Stimulated activated CD4-positive, alpha-beta T cell treated with anti-CD3 and anti-CD28 coated beads, Interleukin-1b, Interleukin-23, amount 100 ng/mL, for 1 hour (primary cell): ENCODE measurements around the gene THOP1.

Experiments
- DNase-seq, 2 donors: peaks; one replicate each; pipeline ENCODE4 v3.0.0-alpha.2; 2020; ENCODE audit warnings: low read depth in 2 of 2

THOP1 gene

DNA sequence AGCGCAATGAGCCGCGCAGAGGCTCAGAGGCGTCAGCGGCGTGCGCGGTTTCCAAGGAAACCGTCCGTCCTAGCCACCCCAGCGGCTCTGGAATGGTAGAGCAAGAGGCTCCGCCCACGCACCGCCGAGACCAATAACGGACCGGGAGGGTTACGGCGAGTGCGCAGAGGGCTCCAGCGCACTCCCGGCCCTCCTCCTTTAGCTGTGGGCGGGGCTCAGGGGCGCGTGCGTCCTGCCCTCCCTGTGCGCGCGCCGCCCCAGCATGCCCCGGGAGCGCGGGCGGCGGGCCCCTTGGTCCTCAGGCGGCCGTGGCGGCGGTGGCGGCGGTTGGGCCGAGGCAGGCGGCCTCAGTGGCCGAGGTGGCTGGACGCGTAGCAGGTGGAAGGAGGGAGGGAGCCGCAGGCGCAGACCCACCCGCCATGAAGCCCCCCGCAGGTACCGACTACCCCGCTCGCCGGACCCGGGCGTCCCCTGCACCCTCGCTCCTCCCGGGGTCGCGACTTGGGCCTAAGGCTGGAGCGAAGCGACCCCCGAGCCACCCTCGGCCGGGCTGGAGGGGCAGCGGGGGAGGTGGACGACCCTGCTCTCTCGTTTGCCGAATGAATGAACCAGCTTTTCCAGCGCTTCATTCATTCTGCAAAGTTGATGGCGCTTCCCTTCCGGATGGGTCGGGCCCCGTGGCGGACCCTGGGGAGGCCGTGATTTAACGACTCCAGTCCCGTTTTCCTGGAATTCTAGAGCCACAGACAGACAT lies at the start of gene THOP1:
TSS of gene THOP1 (plus strand) at position 260 of the 754 bp plus-strand sequence. CDS start at position 420, 160 bp downstream.
- DNase-seq = peak; percentile 97 to 98

DNA sequence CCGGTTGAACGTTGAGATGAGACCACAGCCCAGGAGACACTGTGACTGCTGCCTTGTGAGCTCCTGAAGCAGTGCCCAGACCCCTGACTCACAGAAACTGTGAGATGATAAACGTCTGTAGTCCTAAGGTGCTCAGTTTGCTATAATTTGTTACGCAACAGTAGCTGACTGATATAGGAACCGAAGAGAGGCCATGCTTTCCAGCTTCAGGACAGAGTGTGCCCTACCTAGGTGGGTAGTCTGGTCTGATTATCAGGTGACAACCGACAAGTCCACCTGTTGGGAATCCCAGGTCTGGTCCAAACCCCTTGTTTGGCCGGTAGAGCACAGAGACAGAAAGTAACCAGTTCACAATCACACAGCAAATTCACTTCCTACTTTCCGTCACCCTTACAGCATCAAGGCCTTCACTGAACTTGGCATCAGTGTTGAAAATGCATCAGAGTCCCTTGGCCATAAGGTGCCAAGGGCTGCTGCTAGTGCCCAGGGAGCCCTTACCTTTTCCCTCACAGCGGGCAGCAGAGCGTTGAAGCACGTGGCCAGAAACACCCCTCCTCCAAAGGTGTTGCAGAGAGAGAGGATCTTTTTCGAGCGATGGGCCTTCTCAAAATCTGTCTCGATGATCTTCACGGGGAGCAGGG lies 48.6 kb upstream of the THOP1 start:
- DNase-seq = no peak

DNA sequence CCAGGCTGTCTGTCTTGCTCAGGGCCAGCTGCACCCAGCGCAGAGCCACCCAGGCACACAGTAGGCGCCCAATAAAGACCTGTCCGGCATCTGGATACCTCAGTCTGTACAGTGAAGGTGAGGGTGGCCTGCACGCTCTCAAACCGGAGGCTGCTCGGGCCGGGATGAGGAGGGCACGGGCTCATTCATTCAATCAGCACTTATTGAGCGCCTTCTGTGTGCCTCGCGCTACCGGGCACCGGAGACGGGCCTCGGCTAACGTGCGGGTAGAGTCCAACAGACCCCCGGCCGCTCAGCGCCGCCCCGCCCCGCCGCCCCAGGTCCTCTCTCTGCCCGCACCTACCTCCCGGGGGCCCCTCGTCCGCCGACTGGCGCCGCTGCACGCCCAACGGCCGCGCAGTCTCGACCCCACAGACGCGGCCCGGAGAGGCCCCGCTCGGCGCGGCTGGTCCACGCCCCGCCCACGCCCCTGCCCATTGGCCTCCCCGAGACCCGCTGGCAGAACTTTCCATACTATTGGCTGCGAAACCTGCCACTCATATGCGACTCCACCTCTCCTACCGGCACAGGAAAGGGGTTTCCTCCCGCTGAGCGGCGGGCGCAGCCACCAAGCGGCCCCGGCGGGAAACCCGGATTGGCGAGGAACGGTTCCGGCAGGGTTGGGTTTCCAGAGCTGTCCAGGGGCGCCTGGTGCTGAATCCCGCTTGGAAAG lies 45.5 kb upstream of the THOP1 start, which contains the start of gene SLC39A3:
TSS of gene SLC39A3 (minus strand) at position 416 of the 712 bp plus-strand sequence. CDS start 2,760 bp downstream, outside the sequence.
- DNase-seq = peak; percentile 99

DNA sequence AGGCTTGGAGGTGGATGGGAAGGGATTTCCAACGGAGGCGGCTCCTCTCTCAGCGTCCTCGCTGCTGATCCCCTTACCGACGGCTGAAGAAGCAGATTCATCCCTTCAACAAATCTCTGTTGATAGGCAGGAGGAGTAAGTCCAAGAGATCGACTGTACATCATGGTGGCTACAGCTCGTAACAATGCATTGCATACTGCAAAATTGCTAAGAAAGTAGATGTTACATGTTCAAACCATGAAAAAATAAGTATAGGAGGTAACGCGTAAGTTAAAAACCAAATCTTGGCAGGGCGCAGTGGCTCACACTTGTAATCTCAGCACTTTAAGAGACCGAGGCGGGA lies 45.0 kb upstream of the THOP1 start:
- no peak for DNase-seq

DNA sequence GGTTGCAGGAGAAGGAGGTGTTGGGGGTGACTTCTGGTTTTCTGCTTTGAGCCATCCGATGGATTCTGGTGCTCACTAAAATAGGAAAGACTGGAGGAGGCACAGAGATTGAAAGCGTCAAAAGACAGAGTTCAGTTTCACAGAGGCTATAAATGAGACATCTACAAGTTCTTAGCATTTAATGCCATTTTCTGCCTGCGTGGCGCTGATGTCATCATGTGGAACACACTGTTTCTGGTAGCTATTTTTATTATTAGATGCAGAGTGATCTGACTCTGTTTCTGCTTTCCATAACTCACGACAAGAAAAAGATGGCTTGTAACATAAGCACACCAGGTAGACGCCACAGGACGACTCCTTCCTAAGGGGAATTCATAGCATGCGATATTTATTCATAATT lies 42.2 kb upstream of the THOP1 start:
- no peak for DNase-seq

DNA sequence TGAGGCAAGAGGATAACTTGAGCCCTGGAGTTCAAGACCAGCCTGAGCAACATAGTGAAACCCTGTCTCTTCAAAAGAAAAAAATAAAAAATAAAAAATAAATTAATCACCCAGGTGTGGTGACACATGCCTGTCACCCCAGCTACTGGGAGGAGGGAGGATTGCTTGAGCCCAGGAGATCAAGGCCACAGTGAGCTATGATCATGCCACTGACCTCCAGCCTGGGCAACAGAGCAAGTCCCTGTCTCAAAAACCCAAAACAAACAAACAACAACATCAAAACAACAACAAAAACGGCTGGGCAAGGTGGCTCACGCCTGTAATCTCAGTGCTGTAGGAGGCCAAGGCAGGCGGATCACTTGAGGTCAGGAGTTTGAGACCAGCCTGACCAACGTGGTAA lies 41.2 kb upstream of the THOP1 start:
- DNase-seq = no peak

DNA sequence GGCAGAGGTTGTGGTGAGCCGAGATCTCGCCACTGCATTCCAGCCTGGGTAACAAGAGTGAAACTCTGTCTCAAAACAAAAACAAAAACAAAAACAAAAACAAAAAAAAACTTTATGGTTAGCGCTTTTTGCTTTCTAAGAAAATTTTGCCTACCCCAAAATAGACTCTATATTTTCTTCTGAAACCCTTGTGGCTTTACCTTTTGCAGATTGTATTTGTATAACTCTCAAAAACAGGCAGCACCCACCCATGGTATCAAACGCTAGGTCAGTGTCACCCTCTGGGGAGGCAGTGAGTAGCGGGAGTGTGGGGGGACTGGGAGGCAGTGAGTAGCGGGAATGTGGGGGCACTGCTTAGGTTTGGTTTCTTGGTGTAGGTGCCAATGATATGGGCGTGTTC lies 38.0 kb upstream of the THOP1 start:
- no peak for DNase-seq

DNA sequence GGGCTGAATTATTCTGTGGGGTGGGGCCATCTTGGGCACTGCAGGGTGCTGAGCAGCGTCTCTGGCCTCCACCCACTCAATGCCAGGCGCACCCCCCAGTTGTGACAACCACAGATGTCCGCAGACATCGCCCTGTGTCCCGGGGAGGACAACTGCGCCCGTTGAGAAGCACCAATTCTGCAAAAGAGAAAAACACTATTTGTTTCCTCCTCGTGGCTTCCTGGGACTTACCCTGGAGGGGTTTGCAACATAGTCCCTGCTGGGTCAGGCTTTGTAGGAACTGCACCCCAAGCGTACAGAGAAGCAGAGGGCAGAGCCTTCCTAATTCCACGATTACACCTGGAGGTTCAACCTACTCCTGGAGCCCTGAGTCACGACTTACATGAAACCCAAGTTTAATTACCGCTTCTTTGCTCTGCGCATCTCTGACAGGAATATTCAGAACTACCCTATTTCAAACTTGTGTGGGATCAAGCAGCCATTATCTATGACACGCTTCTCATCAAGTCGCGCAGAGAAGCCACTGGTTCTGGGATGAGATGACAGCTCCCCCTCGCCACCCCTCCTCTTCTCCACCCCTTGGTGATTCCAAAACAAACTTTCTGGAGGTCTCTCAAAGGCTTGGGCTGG lies 34.4 kb upstream of the THOP1 start:
- no peak for DNase-seq

DNA sequence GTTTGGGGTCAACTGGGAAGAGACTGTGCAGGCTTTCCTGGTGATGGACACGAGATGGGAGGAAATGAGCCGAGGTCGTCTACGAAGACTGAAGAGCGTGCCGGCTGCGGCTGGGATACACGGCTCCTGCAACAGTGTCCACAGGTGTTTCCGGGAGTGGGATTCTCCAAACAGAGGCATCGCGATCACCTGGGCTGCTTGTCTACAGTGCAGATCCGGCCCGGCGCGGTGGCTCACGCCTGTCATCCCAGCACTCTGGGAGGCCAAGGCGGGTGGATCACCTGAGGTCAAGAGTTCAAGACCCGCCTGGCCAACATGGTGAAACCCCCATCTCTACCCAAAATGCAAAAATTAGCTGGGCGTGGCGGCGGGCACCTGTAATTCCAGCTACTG lies 33.9 kb upstream of the THOP1 start:
- no peak for DNase-seq

DNA sequence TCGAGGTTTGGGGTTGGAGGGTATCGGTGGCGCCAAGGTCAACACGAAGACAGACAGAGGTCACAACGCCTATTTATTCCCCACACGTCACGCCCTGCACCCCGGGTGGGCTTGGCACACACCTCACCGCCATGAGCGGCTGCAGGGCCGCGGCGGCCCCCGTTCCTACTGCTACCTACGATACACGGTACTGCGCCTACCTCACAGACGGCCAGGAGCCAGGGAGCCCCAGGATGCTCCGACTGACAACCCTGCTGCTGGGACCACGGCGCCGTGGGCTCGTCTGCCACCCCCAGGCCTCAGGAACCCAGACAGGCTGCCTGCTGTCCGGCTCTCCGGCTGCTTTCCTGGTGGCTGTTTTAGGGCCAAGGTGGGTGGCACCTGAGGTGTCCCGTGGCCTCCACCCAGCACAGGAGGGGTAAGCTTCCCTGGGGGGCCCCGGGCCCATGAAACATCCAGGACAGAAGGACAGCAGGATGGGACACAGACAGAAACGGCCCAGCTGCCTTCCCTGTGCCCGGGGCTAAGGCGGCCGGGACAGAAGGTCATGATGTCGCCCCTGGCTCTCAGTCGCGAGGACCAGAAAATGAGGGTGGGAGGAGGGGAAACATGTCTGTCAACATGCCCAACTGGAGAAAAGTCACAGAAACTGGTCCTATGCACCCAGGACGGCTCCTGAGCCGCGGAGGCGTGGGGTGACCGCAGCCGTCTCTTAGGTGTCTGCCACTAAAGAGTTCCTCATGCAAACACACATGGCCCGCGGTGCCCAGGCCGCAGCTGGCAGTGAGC lies 30.4 kb upstream of the THOP1 start:
- no peak for DNase-seq

DNA sequence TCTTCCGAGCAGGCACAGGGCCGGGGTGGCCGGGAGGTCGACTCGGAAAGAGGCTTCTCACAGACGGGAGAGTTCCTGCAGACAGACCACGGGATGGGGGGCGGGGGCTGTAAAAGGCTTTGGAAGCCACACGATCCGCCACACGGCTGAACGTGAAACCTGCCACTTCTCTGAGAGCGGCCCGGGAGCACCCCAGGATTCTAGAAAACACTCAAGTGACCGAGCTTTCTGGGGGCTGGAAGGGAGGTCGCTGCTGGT lies 29.9 kb upstream of the THOP1 start:
- DNase-seq = no peak

DNA sequence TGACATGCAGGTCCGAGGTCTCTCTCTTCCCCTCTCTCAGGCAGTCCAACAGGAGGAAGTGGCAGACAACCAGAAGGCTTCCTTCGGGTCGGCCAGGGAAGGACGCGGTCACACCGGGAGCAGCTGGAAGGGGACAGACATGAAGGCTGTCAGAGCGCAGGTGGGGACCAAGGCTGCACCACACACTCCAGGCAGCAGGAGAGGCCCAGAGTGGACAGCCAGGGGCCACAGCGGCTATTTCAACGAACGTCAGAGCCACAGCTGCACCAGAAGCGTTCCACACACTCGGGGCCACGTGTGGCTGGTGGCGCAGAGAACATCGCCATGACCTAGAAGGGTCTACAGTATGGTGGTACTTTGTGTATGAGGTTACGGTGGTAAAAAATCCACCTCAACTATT lies 29.5 kb upstream of the THOP1 start:
- no peak for DNase-seq

DNA sequence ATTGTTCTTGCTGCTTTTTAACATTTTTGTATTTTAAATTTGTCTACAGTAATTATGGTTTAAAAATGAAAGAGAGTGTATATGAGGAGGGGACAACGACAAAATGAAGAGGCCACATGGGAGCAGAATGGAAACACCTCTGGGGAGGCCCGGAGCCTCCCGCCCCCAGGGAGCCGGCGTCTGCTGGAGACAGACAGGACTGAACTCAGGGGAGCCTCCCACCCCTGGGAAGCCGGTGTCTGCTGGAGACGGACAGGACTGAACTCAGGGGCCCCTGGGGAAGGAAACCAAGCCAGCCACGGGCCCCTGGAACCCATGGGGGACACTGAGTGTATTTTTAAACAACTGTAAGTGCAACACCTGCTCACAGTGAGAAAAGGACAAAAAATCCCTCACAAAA lies 28.8 kb upstream of the THOP1 start:
- DNase-seq = no peak

DNA sequence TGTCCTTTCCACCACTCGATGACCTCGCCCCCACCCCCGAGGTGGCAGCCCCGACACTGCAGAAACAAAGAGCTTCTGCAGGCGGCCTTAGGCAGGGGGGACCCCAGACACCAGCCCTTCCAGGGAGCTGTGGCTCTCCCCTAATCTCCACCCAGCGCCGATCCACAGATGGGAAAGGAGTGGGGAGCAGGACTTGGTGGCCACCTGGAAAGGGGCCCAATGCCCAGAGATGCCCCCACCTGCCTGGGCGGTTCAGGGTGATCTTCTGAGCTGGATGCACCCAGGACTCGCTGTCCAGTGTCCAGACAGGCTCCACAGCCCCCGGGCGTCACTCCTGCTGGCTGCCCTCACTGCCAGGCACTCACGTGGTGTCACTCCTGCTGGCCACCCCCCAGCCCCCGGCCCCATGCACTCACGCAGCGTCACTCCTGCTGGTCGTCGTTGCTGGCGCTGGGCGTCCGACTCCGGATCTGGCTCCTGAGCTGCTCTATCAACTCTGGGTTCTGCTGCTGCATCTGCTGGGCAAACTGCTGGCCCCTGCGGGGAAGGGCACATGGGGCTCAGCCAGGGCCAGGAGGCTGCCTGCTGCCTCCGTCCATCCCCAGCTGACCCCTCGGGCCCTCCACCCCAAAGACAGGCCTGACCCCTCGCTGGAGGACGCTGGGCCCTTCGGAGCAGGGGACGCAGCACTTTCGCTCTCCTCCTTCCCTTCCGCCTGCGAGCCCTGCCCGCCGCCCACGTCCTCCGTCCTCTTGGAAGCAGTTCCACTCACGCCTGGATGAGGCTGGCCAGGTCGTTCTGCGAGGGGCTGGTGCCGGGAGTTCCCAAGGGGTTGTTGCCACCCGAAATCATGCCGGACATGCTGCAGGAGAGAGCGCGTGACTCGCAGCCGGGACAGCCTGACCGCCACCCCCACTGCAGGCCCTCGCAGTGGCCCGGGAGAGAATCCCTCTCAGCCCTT lies 28.1 kb upstream of the THOP1 start:
- DNase-seq = no peak

DNA sequence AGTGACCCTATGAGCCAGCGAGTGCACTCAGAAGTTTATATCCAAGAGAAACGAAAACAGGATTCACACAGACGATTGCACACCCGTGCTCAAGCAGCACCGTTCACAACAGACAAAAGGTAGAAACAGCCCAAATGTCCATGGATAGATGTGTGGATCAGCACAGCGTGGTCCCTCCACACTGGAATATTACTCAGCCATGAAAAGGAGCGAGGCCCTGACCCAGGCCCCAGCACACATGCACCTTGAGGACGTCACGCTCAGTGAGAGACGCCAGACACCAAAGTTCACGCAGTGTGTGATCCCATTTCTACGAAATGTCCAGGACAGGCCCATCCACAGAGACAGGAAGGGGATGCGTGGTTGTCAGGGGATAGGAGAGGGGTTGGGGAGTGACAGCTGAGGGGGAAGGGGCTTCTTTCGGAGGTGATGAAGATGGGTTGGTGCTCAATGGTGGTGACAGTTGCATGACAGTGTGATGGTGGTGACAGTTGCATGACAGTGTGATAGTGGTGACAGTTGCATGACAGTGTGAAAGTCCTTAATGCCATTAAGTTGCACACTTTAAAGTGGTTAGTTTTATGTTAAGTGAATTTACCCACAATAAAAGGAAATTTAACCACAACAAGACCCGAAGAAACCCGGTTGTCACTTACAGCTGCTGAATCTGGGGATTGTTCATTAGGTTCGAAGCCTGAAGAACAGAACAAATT lies 26.5 kb upstream of the THOP1 start:
- no peak for DNase-seq

DNA sequence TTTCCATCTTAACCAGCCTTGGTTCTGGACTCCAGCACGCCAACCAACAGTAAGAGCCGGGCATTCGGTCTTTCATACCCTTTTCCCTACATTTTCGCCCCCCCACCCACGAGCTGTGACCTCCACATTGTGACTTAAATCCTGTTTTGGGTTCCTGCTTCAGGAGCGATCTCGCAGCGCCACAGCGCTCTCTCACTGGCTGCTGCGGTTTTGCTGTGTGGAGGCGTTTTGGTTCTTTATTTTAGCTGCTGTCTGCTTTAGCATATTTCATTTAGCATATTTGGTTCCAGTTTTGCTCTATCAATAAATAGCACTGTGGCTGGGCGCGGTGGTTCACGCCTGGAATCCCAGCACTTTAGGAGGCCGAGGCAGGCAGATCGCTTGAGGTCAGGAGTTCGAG lies 25.9 kb upstream of the THOP1 start:
- no peak for DNase-seq

DNA sequence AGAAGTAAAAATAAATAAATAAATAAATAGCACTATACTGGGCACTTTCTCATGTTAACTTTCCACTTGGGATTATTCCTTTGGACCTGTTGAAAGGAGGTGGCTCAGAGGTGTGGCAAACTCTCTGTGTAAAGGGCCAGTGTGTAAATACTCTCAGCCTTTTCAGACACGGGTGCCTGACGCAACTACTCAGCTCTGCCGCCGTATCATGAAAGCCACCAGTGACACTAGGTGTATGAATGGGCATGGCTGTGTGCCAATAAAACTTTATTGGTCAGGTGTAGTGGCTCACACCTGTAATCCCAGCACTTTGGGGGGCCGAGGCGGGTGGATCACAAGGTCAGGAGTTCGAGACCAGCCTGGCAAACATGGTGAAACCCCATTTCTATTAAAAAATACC lies 25.3 kb upstream of the THOP1 start:
- DNase-seq = no peak

DNA sequence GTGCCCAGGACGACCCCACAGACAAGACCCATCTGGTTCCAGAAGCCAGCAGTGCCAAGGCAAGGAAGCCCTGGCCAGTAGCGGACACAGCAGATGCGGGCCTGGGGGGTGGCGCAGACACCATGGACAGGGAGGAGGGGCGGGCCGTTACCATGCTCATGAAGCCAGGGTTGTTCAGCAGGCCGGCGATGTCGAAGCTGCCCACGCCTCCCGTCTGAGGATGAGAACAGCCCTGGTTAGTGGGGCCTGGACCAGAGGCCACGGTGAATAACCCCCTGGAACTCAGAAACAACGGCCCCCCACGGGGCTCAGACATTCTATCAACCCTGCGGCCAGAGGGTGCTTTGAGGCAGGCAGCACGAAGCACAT lies 24.0 kb upstream of the THOP1 start:
- DNase-seq = no peak

DNA sequence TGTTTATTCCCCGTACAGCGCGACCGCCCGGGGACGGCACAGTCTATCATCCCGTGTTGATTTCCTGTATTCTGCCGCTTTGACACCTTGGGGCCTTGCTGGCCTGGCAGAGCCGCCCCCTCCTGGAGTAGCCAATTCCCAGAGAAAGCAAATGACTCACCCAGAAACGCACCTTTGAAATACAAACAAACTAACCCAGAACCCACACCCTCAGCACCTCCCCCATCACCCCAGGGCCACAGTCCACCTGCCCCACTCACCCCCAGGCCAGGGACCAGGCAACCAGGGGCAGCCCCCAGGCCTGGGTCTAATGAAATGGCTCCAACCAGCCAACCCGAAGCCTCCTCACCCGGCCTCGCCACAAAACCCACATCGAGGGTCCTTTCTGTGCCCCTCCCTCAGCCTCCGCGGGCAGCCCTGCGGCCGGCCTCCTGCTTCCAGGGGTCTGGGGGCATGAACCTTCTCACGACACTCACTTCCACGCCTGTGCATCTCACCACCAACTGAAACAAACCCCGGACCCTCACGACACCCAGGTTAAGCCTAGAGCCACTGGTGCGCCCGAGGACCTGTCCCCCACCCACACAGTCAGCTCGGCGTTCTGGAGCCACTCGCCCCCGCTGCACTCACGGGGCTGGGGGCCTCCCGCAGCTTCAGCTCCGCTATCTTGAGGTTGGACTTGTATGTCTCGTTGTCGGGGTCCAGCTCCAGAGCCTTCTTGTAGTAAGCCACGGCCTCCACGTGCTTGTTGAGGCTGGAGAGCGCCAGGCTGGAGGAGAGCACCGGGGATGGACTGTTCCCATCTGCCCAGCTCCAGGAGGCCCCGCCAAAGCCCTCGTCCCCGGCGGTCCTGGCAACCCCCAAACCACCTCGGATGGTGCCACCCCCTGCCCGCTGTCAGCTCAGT lies 23.2 kb upstream of the THOP1 start:
- no peak for DNase-seq
